HG03571 (cell line): ENCODE measurements around the gene FBXL20.
"Not testable (repeated sequence)": the region's sequence is repeated elsewhere in the genome, so short reads cannot be mapped to it uniquely, and the experiment has no call there.

Experiments used
- ATAC-seq: cut with Tn5 transposase; IDR thresholded peaks from one replicate; pipeline ENCODE4 v1.9.1; 2021; ENCODE audit not compliant: unreplicated experiment

FBXL20 gene

DNA sequence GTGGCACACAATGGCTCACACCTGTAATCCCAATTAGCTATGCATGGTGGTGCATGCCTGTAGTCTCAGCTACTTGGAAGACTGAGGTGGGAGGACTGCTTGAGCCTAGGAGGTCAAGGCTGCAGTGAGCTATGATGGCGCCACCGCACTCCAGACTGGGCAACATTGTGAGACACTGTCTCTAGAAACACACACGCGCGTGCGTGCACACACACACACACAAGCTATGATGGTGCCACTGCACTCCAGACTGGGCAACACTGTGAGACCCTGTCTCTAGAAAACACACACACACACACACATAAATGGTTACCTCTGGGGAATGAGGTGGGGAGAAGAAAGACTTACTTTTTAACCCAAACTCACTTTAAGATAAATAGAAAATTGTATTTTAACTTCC, 16.4 kb downstream of the FBXL20 start:
- no peak for ATAC-seq

DNA sequence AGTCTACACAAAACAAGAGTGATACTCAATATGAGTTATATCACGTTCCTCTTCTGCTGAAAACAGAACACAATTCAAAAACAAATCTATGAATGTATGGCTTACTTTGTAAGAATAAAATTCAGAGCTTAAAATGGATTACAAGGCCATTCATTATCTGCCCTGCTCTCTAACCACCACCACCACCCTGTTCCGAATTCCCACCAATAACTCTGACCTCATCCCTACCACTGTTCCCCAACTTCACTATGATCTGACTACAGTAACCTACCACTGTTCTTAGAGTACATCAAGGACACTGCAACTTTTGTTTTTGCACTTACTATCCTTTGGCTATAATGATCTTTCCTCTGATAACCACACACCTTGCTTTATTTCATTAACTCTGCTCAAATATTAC, 21.3 kb downstream of the FBXL20 start:
- no peak for ATAC-seq

DNA sequence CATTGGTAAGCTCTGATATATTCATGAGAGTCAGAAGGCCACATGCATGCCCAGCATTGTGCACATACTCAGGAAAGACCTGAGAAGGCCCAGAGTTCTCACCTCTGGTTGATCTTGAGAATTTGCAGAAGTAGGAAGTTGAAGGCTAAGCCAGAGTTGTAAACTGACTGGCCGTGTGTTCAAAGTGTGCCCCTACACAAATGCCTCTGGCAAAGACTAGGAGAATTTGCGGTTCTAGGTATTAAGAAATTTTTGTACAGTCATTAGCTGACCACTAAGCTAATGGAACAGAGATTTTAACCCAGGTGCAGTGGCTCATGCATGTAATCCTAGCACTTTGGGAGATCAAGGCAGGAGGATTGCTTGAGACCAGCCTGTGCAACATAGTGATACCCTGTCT, 25.0 kb downstream of the FBXL20 start:
- ATAC-seq: no peak

DNA sequence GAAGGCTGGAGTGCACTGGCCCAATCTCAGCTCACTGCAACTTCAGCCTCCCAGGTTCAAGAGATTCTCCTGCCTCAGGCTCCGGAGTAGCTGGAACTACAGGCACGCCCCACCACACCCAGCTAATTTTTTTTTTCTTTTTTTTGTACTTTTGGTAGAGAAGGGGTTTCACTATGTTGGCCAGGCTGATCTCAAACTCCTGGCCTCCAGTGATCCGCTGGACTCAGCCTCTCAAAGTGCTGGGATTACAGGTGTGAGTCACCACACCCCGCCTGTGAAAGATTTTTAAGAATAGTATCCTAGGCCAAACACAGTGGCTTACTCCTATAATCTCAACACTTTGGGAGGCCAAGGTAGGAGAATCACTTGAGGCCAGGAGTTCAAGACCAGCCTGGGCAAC, 33.6 kb downstream of the FBXL20 start:
- not testable (repeated sequence) for ATAC-seq

DNA sequence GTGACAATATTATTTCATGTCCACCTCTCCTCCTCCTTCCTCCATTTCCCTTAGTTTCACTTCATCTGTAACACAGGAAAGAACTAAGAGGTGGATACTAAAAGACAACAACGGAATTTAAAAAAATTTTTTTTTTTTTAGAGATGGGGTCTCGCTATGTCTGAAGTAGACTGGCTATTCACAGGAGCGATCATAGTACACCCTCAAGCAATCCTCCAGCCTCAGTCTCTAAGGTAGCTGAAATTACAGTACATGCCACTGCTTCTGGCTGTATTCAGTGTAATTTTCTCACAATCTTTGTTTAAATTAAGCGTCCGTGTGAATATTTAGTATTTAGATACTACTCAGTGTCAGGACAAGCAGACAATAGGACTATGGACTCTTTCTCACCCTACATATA, 35.6 kb downstream of the FBXL20 start:
- no peak for ATAC-seq

DNA sequence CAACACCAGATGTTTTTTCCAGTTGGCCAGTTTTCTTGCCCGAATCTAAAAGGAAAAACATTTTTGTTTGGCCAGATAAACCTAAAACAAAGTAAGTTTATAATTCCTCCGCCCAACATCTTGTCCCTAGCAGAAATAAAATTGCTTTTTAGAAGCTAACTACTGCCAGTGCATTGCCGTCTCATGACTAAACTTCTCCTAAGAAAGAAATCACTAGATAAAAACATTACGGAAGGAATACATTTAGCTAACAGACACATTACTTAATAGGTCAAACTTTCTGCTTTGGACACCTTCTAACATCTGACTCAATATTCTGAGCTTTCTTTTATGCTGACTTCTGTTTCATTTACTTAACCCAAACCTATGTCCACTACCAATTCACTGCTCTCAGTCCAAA, 36.2 kb downstream of the FBXL20 start:
- ATAC-seq: no peak

DNA sequence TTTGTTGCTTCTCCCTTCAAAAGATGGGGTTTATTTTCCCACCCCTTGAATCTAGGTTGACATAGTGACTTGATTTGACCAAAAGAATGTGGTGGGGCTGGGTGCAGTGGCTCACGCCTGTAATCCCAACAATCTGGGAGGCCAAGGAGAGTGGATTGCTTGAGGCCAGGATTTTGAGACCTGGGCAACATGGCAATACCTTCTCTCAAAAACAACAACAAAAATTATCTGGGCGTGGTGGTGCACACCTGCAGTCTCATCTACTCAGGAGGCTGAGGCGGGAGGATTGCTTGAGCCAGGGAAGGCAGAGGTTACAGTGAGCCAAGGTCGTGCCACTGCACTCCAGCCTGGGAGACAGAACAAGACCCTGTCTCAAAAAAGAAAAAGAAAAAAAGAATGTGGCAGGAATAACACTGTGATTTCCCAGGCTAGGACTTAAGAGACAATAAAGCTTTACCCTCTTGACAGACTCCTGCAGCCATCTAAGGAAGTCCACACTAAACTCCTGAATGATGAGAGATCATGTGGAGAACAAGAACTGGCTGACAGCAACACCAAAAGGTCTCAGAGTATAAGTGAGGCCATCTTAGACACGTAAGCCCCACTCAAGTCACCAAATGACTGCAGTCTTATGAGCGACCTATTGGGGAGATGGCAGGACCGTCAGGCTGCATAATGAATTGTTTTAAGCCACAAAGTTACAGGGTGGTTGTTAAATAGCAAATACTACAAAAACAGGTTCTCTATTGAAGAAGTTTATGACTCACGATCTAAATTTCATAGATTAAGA, 37.0 kb downstream of the FBXL20 start:
- ATAC-seq: no peak

DNA sequence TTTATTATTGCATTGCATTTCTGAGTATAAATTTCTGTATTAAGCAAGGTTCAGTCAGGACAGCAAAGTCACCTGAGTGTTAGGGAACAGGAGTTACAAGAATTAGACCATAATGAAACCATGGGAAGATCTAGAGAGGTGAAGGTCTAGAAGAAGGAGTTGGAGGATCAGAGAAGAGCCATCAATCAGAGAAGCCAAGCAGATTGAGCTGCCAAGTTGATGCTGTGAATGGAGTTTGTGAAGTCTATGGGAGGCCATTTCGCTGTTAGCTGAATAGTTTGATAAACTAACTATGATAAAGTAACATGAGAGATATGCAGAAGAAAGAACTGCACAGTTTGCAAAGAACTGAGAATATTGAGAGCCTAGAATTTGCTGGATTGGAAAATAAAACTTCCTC, 40.4 kb downstream of the FBXL20 start:
- no peak for ATAC-seq

DNA sequence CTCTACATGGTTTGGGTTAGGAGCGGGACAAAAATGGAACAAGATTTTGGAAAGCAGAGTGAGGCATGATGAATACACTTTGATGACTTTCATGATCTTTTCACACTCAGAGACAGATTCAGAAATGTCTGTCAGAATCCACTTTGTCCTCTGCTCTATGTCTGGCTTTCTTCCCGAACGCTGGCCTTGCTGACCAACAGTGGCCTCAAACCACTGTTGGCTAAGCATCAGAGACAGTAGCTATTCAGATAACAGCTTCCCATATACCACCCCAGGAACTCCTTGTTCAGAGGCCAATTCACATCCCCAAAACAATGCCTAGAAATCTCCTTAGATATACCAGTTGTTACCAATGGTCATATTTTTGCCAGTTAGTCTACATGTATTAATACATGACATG, 40.9 kb downstream of the FBXL20 start:
- no peak for ATAC-seq

DNA sequence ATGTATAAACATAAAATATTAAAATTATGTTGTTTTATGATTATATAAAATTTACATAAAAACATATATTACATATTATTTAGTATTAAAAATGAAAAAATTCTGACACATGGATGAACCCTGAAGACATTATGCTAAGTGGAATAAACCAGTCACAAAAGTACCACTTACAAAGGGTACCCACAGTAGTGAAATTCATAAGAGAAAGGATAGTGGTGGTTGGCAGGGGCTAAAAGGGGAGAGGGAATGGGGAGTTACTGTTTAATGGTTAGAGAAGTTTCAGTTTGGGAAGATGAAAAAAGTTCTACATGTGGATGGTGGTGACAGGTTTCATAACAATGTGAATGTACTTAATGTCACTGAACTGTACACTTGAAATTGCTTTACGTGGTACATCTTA, 41.4 kb downstream of the FBXL20 start:
- ATAC-seq: no peak

DNA sequence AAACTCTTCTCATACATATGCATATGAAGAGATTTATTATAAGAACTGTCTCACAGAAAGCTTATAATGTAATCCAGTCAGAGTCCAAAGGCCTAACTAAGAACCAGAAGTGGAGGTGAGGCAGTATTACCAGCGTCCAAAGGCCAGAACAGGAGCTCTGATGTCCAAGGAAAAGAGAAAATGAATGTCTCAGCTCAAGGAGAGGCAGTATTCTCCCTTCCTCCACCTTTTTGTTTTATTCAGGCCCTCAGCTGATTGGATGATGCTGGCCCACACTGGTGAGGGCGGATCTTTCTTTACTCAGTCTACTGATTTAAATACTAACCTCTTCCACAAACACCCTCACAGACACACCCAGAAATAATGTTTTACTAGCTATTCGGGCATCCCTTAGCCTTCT, 43.4 kb downstream of the FBXL20 start:
- ATAC-seq: no peak

DNA sequence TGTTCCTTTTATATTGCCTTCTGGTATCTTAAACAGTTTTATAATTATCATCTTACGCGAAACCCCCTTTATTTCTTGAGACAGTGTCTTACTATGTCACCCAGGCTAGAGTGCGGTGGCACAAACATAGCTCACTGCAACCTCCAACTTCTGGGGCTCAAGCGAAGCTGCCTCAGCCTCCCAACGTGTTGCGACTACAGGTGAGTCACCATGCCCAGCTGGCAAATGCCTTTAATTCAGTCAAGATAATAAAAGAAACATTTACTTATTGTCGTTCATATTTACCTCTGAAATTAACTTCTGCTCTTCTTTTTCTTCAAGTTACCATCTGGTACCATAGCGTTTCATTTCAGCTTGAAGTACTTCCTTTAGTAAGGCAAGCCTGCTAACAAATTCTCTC, 43.9 kb downstream of the FBXL20 start:
- ATAC-seq: no peak

DNA sequence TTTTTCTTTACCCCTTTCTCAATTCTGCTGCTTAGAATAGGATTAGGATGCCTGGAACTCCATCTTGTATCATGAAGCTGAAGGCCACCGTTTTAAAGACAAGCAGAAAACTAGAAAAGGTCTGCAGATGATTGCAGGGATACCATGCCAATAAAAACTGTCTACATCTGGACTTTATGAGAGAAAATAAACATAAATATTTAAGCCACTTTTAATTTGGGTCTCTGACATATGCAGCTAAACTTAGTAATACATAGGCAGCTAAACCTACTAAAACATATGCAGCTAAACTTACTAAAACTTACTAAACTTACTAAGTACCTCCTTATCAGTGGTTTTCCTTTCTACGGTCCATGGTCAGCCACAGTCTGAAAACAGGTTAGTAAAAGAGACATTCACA, 48.4 kb downstream of the FBXL20 start:
- no peak for ATAC-seq

DNA sequence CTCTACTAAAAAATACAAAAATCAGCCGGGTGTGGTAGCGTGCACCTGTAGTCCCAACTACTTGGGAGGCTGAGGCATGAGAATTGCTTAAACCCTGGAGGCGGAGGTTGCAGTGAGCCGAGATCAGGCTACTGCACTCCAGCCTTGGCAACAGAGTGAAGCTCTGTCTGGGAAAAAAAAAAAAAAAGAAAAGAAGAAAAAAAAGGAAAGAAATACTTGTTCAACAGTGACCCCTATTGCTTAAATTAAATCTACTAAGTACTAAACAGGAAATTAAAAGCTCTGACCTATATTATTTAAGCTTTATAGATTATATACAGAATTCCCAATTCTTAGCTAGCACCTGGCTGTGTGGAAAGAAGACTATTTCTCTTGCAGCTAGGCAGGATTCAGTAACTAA, 48.9 kb downstream of the FBXL20 start:
- no peak for ATAC-seq

DNA sequence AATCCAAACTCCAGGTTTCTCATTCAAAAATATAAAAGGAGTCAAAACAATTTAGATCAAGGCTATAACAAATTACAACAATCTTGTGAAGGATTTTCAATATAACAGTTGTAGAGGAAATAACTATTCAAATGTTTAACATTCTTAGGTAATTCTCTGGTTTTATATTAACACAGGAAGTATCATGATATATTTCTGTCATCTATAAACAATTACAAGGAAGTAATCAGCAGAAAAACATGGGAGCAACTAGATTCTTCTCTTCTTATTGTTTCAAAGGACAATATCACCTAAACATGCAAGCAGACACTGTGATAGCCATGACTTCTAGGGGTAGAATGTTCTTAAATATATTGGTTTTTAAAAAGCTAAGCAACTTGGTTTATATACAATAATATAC, 49.9 kb downstream of the FBXL20 start:
- ATAC-seq: no peak

DNA sequence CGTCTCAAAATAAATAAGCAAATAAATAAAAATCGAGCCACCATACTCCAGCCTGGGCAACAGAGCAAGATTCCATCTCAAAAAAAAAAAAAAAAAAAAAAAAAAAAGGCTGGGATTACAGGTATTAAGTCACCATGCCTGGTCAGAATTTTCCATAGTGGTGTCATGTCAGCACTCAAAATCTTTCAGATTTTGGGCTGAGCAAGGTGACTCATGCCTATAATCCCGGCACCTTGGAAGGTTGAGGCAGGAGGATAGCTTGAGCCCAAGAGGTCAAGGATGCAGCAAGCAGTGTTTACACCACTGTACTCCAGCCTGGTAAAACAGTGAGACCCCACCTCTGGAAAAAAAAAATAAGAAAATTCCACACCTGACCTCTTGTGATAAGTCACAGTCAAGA, 52.2 kb downstream of the FBXL20 start:
- no peak for ATAC-seq

DNA sequence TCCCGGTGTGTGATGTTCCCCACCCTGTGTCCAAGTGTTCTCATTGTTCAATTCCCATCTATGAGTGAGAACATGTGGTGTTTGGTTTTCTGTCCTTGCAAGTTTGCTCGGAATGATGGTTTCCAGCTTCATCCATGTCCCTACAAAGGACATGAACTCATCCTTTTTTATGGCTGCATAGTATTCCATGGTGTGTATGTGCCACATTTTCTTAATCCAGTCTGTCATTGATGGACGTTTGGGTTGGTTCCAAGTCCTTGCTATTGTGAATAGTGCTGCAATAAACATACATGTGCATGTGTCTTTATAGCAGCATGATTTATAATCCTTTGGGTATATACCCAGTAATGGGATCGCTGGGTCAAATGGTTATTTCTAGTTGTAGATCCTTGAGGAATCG, 54.6 kb downstream of the FBXL20 start:
- ATAC-seq: not testable (repeated sequence)

DNA sequence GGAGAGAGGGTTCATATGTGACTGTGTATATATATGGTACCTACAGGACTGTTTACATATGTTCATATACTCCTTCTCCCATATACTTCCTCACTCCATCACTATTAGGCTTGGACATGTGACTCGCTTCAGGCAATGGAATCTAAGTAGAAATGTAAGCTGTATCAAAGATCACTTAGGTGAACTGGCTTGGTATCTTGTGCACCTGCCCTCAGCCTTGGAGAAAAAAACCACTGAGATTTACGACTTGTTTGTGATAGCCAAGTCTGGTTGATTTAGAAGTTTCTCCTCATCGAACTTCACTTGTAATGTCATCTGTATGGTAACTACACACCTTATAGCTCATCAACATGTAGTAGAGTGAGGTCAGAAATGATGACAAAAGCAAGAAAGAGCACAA, 59.9 kb downstream of the FBXL20 start:
- ATAC-seq: no peak

DNA sequence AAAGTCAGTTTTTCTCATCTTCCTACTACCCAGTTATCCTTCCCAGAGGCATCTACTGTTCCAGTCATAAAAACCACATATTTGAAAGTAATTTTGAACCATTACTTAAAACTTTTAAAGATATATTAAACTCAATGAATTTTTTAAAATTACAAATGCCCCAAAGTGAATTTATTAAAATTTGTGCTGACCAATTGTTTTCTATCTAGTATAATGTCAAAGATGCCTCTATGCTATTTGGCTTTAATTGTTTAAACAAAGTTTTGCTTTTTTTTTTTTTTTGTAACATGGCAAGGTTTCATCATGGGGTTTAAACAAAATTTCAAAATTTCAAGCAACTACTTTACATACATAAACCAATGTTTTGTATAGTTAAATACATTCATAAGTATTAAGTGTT, 60.7 kb downstream of the FBXL20 start:
- ATAC-seq: no peak

DNA sequence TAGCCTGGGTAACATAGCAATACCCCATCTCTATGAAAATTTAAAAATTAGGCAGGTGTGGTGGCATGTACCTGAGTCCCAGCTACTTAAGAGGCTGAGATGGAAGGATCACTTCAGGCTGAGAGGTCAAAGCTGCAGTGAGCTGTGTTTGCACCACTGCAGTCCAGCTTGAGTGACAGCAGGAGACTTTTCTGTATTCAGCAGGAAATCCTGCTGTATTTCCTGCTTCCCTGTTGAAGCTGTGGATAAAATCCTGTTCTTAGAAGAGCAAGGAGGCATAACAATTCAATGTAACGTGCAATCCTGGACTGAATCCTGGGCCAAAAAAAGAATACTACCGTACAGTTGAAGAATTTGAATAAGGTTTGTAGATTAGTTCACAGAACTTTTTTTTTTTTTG, 62.2 kb downstream of the FBXL20 start:
- ATAC-seq: no peak

DNA sequence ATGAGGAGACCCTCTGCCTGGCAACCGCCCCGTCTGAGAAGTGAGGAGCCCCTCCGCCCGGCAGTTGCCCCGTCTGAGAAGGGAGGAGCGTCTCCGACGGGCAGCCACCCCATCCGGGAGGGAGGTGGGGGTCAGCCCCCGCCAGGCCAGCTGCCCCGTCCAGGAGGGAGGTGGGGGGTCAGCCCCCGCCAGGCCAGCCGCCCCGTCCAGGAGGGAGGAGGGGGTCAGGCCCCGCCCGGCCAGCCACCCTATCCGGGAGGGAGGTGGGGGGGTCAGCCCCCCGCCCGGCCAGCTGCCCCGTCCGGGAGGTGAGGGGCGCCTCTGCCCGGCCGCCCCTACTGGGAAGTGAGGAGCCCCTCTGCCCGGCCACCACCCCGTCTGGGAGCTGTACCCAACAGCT, 63.8 kb downstream of the FBXL20 start:
- ATAC-seq: not testable (repeated sequence)

DNA sequence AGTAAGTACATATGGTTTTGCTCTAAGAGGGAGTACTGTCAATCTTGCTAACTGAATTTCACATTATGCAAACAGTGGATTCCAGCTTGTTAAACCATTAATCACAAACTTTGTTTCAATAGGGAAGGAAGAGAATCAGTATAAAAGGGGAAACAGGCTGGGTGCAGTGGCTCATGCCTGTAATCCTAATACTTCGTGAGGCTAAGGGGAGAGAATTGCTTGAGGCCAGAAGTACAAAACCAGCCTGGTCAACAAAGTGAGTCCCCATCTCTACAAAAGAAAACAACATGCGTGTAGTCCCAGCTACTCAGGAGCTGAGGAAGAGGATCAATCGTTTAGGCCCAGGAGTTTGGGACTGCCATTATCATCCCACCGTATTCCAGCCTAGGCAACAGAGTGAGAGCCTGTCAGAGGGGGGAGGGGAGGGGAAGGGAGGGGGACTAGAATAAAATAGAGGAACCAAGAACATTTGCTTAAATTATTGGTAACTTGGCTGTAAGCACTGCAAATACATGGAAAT, 65.7 kb downstream of the FBXL20 start:
- ATAC-seq: no peak
